GM23338 (cell line): ENCODE results near the gene FAM171A2.

Experiments used
- CREB1 ChIP-seq: fragments of 250-450 bp; sonication (Bioruptor Pico); IDR thresholded peaks from 2 replicates; pipeline ENCODE4 v1.5.0; 2020; ENCODE audit warnings: low read depth, mild to moderate bottlenecking, moderate library complexity
- CTCF ChIP-seq, 2 experiments: fragments of 200-600 bp in 1 of 2; sonication (generic) in 1 of 2; conservative IDR thresholded peaks; 2 replicates each; pipeline versions ENCODE4 v1.5.1 to v1.6.1; 2016 to 2017; ENCODE audit warnings: antibody characterized with exemption in 2 of 2, low read depth in 2 of 2, mild to moderate bottlenecking in 2 of 2, moderate library complexity in 1 of 2
- EZH2 ChIP-seq: fragments of 200-600 bp; sonication (generic); IDR thresholded peaks from one replicate; pipeline ENCODE4 v1.8.0; 2017; ENCODE audit warnings: antibody characterized with exemption, mild to moderate bottlenecking, low read depth; ENCODE audit not compliant: unreplicated experiment
- EZH2phosphoT487 ChIP-seq: fragments of 200-600 bp; sonication (generic); IDR thresholded peaks from one replicate; pipeline ENCODE4 v1.8.1; 2018; ENCODE audit warnings: antibody characterized with exemption; ENCODE audit not compliant: unreplicated experiment
- POLR2AphosphoS5 ChIP-seq: IDR thresholded peaks from 2 replicates; pipeline ENCODE4 v1.6.1; 2016; ENCODE audit warnings: antibody characterized with exemption, low read depth
- REST ChIP-seq: IDR thresholded peaks from one replicate; pipeline ENCODE4 v1.6.1; 2018; ENCODE audit warnings: antibody characterized with exemption; ENCODE audit not compliant: unreplicated experiment

- TF ChIP-seq CTCF (conservative IDR thresholded peaks at IDR 0.05; ENCODE audit: low read depth in 2 of 2): no peak
- no peak for TF ChIP-seq CREB1 (CRISPR knock-in tag)
- TF ChIP-seq POLR2AphosphoS5: no peak
- TF ChIP-seq REST: no peak
- TF ChIP-seq EZH2: no peak
- no peak for TF ChIP-seq EZH2phosphoT487
Observed at GRCh38 chr17:44335968-44336367, 27.7 kb downstream of the FAM171A2 start.
